Ammon's horn (tissue), 1 donor: ENCODE data around the gene ST8SIA2.
A peak's percentile ranks its signal among the peaks of the same experiment; 100 is the strongest.

ENCODE experiments used
- DNase-seq: peaks from one replicate; pipeline ENCODE4 v3.0.0-alpha.2; 2016; ENCODE audit warnings: low spot score

Gene ST8SIA2, protein sequence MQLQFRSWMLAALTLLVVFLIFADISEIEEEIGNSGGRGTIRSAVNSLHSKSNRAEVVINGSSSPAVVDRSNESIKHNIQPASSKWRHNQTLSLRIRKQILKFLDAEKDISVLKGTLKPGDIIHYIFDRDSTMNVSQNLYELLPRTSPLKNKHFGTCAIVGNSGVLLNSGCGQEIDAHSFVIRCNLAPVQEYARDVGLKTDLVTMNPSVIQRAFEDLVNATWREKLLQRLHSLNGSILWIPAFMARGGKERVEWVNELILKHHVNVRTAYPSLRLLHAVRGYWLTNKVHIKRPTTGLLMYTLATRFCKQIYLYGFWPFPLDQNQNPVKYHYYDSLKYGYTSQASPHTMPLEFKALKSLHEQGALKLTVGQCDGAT

DNA sequence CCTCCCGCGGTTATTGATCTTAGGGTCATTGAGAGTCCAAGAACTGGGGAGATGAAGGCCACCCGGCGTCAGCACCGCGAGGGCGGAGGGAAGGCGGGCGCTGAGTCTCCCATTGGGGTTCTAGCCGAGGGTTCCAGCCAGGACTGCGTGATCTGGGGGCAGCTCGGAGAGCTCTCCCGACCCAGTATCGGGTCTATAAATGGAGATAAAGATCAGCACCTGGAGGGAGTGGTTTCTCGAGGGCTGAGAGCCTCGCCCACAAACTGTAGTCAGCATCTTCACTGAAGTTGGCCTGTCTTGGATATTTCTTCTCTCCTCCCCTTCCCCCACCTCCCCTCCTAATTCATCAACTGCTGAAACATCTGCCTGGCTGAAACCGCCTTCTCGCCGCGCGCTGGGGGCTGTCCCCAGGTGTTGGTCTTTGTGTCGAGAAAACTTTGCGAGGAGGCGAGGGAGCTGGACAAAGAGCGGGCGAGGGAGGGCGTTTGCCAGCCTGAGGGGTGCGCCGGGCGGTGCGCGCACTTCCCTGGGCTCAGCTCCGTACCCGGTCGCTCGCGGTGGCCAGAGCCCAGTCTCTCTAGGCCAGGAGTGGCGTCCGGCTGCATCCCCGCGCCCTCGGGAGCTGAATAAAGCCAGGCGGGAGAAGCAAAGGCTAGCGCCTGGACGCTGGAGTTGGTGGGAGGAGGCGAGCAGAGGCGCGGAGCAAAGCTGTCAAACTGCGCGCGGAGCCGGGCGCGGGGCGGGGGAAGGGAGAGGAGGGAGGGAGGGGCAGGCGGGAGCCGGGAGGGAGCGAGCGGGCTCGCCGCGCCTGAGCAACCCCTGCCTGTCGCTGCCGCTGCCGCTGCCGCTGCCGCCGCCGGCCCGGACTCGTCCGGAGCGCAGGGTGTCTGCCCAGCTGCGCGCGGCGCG lies at the start of gene ST8SIA2:
ST8SIA2 (plus strand) TSS at position 811 of the 909 bp plus-strand sequence. CDS start 184 bp downstream, outside the sequence.
- no peak for DNase-seq

DNA sequence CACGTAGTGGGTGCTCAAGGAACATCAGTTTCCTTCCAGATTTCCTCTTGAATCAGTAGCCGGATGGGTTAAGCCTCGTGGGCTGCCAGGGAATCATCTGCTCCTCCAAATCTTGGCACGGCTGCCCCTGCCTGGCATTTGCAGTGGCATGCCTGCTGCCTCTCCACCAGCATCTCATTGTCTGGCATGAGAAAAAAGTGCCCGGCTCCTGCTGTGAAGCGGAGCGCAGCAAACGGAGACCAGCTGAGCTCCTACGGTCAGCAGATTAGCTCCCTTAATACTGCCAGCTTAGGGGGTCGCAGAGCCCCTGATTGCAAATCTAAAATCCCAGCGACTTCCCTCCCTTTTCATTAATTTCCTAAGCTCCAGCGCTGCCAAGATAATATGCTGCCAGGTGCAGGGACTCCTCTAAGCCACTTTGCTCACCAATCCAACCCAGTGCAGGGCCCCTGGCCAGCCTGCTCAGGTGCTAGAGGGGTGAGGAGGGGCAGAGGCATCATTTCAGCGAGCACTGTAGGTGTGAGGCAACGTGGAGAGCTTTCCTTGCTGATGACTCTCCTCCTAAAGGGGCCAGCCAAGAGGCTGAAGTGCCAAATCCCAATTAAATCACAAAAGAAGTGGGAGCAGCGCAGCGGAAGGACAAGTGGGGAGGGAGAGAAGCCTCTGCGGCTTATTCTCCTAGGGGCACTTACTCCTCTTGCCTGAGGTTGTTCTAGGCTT lies 49.6 kb upstream of the ST8SIA2 start:
- peak; percentile 81 for DNase-seq

DNA sequence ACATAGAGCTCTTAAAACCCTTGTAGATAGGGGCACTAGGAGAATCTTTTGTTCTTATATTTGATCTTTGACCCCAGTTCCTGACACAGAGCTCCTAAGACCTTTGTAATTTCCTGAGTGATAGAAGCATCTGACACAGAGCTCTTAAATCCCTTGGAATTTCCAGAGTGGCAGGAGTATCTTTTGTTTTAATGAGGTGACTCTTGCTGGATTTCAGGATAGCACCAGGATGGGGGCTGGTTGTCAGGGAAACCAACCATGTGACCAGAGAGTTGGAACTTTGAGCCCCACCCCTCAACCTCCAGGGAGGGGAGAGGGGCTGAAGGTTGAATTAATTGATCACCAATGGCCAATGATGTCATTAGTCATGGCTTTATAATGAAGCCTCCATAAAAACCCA lies 47.6 kb upstream of the ST8SIA2 start:
- DNase-seq: no peak

DNA sequence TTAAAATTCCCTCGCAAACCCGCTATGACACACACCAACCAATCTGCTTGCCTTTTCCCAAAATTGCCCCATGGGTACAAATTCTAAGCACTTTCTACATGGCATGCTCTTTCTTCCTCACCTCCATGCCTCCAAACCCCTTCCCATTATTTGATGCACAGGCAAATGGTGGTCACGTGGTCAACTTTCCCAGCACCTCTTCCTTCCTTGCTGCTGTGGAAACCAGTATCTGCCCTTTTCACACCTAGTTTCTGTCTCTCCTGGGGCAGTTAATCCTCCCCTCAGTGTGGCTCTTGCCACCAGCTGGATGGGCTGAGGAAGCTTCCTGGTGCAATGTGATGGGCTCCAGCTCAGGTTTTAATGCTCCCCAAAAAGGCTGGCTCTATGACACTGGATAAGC lies 38.4 kb upstream of the ST8SIA2 start:
- no peak for DNase-seq

DNA sequence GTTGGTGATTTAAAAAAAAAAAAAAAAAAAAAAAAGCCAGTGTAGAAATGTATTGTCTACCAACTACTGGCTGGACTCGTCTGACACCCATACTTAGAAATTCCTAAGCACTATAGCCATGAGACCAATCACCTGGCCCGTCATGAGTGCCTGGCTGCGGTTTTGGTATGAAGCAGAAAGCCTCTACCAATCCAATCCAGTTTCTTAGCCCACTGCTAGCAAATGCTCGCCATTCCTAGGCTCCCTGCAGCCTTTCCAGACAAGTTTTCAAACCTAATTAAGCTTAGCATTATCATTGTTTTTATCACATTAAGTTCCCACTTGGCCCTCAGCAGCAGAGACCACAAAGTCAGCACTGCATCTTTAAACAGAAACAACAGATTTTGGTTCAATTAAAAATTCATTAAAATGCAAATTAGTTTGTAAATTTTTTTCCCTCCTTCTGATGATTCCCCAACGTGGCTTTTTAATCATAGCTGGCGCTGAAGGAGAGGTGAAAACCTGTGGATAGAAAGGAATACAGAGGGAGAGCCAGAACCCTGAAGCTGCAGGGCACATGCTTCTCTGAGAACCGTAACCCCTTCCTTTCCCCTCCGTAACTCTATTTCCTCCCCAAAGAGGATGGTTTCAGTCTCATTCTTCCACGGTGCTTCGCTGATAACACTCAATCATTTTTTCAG lies 32.2 kb upstream of the ST8SIA2 start:
- DNase-seq: no peak

DNA sequence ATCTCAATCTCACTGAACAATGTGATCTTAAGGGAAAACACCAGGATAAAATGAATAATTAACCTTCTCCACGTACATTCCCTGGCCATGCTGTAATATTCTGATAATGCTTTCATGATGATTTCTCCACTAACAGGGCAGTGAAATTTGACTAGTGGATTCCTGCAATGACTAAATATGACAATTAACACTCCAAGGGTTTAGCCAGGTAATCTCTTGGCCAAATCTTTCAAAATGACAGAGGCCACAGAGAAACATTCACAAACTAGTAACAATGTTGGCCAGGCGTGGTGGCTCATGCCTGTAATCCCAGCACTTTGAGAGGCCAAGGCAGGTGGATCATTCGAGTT lies 31.7 kb upstream of the ST8SIA2 start:
- no peak for DNase-seq

DNA sequence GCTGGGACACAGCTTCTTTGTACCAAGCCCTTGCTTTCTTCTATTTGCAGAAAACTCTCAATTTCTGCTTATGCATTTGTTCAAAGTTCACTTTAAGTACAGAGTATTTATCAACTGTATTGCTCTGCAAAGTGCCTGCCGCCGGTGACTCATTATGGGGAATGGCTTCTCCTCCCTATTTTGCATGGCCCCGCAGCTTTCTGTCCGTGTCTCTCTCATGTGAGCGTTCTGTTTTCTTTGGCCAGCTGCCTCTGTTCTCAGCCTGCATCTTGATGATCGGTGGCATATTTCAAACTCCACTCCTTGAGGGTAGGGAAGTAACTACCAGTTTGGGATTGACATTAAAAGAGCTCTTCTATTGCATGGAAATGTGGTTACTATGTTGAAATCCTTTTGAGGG lies 28.6 kb upstream of the ST8SIA2 start:
- DNase-seq: no peak

DNA sequence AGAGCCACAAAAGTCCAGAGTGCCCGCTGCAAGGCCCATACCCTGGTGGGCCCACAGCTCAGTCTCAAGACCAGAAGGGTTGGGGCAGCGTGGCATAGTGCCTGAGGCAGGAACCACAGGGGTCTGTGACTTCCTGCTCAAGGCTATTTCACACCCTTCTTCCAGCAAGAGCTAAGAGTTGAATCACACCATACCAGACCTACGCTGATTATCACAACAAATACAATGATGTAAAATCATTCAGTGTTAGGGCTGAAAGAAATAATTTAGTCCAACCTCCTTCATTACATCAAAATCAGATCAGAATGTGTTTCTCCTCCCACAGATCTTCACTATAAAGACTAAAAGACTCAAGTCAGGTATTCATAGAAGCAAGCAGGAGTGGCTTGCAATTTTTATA lies 27.8 kb upstream of the ST8SIA2 start:
- DNase-seq: no peak

DNA sequence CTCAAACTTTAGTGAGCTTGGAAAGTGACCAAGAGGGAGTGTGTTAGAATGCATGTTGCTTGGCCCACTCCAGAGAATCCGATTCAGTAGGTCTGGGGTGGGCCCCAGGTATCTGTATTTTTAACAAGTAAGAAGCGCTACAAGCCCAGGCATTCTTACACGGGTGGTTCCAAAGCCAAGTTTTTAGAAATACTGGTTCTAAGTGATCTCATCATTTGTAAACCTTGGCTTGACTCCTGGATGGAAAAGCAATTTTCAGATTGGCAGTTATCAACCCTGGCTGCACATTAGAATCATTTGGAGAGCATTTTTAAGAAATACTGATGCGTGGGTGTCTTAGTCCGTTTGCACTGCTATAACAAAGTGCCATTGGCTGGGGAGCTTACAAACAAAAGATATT lies 27.3 kb upstream of the ST8SIA2 start:
- no peak for DNase-seq

DNA sequence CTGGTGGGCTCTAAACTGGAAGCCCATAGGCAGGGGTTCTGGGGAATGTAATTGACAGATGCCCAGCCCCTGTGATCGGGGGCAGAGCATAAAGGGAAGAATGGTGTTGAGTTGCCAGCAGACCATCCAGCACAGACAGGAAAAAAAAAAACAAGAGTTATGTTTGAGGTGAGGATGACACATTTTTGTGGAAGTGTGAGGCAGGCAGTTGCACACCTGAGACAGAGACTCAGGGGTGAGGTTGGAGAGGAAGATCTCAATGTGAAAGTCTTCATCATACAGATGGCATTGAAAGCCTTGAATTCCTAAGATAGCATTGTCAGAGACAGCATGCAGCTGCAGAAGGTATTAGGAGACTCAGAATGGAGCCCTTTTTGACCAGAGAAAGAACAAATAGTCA lies 18.6 kb upstream of the ST8SIA2 start:
- no peak for DNase-seq

DNA sequence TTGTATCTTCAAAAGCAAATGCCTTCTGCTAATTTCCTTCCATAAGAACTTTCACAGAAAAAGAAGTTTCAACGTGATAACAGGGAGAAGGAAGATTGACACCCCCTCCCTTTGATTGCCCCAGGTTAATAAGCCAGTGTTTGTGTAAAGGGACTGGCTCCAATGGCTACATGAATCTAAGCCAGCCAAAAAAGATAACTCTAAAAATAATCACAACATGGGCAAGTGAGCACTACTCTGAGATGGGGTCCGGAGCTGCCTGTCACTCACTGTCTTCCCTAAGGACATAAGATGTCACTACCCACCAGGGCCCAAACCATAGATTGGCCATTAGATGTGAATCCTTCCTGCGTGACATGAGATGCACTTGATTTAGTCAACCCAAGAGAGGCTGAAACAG lies 17.6 kb upstream of the ST8SIA2 start:
- no peak for DNase-seq

DNA sequence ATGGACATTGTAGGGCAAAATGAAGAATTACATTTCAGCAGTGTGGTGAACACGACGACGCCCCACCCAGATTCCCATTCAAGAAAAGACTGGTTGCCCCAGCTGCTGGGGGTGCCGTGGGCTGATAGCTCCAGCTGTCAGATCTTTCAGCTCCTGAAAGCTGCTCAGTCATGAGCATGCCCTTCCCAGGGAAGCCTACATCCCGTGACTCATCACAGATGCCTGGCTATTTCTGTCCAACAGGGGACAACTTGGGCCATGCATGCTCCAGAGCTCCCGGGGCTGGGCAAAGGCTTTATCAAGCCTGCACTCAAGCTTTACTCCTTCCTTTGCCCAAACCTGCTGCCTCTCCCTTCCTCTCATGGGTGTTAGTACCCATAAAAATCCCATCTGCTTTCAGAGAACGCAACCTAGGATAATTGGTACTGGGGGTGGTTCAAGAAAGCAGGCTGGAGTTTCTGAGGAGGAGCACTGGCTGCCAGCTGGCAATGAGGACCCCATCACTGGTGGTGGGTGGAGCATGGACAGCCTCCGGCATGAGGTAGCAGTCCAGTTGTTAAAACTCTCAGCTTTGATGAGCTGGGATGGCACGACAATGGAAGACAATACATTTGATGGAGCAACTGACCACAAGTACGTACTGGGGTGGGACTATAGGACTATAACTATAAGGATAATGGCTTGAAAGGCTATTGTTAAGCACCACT lies 16.4 kb upstream of the ST8SIA2 start:
- no peak for DNase-seq

DNA sequence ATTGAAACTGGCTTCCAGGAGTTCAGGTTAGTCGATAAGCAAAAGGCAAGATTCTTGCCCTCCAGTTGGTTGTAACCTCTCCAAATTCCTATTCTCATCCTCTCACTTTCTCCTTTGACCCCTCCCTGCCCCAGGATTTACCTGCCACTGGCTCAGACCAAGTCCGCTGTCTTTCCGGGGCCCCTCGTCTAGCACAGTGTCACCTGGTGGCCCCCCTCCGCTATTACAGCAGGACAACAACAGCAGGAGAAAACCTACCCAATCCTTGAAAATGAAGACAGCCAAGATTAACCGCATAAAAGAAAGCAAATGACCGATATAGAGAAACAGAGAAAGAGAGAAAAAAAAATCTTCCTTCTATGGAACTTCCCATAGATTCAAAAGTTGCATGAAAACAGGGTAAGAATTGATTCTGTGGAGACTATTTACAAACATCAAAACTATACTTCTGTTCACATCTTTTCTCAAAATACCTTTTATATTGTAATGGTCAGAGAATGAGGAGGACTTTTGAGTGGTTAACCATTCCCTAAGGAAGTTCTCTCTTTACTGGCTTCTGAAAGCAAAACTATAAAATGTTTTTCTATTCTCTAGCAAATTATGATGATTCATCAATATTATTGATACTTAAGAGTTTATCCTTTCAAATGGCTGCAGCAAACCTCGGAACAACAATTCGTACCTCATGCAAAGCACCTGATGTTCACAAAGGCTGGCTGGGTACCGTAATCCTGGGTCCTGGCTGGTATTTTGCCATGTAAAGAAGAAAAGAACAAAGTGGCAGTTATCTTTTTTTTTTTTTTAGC lies 10.0 kb upstream of the ST8SIA2 start:
- DNase-seq: no peak

DNA sequence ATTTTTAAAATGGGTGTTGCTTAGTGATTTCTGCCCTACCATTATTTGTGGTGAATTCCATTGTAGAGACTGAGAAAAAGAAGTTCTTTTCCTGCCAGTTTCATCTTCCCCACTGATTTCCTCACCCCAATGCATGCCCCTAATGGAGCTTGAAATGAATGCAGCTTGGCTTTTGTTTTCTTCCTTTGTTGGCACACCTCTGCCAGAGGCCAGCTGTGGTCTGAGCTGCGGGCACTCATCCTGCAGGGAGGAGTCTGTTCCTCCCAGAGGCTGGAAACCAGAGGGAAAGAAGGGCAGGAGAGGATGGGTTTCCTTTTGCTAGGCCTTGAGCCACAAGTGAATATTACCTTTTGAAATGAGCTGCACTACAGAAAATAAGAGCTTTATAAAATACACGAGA lies 9.3 kb upstream of the ST8SIA2 start:
- no peak for DNase-seq

DNA sequence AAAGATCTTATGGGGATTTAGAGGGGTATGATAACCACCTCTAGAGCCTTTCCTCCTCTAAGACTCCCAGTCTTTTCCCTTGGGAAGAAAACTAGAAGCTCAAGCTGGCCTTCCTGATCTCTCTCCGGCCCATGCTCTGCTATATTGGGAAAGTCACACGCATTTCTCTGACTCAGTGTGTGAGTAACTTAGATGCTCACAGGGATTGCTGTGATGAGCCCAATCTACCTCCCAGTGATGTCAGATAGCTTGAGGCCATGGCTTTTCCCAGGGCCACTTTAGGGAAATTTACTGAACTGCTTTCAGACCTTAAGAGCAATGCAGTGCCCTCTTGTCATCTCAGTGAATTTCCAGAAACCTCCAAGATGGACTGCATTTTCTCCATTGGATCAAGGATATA lies 8.6 kb upstream of the ST8SIA2 start:
- DNase-seq: no peak

DNA sequence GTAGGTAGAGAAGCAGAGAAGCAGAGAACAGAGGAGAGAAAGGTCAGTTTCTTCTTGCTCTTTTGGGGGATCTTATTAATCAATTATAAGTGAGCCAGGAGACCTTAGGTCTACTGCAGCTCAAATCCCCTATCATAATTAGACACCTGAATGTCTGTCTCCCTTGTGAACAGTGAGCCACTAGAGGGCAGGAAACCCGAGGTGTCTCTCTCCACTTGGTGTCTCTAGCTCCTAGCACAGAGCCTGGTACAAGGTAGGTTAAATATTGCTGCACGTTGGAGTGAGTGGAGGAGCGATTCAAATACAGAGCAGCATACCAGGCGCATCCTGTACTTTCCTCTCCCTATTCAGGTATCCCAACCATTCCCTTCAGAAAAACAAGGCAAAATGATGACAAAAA lies 2.0 kb upstream of the ST8SIA2 start:
- DNase-seq: peak; percentile 33

DNA sequence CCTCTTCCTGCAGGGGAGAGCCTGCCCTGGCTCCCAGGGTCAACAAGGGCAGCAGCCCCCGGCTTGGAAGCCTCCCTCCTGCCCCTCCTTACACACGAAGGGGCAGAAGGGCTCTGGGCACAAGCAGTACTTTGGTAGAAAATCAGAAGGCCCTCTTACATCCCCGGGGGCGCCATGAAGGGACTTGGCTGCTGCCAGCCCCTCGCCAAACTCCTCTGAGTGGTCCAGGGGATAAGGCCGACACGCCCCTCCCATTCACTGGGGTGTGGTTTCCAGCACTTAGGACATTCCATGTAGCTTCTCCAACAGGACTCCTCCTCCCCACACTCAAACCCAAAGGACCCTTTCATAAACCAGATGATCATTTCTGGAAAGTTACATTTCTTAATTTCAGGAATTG lies 1.2 kb upstream of the ST8SIA2 start:
- no peak for DNase-seq

DNA sequence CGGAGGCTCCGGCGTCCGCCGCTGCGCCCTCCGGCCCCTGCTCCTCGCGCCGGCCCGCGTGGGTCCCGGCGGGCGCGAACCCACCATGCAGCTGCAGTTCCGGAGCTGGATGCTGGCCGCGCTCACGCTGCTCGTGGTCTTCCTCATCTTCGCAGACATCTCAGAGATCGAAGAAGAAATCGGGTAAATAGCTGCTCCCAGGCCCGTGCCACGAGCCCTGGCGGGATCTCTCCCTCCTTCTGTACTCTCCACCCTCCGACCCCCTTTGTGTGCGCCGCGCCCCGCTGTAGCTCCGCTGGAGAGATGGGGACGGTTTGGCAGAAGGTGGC lies 263 bp downstream of the ST8SIA2 start:
- no peak for DNase-seq

DNA sequence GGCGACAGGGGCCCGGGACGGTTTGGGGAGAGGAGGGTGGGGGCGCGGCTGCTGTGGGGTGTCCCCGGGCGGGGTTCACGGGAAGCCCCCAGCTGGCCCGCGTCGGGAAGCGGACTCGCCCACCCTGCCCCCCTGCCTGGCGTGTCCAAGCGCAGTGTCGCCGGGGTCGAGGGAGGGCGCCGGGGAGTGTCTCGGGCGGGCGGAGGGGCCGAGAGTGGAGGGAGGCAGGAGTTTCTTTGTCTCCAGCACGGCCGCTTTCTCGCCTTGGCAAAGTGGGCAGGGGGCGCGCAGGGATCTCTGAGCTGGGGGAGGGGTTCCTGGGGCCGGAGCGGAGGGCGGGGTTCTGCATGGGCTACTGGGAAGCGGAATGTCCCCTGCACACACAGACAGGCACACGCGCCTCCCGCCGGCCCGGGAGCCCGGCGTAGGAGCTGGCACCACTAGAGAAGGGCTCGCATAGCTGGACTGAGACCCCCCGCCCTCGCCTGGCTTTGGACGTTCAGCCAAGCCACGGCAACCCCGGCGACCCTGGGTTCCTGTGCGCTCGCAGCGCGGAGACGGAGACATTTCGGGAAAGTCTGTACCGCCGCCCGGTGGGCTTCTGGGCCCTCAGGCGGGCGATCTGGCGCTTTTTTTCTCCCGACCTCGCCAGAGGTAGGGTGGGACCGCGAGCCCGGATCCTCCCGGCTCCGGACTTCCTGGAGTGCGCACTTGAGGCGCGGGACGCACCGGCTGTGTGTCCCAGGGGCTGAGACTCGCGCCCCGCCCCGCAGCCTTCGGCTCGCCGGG lies 822 bp downstream of the ST8SIA2 start:
- no peak for DNase-seq

DNA sequence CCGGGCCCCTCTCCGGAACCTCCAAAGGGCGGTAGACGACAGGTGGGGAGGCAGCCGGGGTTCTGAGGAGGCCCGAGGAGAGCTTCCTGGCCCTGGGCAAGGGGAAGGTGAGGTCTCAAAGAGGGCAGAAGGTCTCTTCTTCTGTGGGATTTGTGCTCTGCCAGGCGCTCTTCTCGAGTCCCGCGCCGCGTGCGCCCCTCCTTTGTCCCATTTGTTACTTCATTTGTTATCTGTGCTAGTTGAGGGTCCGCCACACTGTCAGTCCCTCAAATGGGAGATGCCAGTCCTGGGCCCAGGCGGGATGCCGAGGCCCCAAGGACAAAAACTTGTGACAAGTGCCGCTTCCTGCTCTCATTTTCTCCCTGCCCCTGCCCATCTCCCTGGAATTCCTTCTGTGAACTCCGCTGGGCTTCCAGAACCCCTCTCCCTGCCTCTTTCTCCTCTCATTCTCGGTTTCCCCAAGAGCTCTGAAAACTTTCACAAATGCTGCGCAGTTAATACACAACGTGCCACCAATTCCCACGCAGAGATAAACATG lies 1.5 kb downstream of the ST8SIA2 start:
- no peak for DNase-seq
